ENCODE data around the gene PPP2R5A. TPM values are rescaled to one million over a fixed set of nuclear protein-coding genes. Genes with fewer than 3 reads are reported as not detected.
A peak's percentile ranks its signal among the peaks of the same experiment; 100 is the strongest.
"Not testable (repeated sequence)": the region's sequence is repeated elsewhere in the genome, so short reads cannot be mapped to it uniquely, and the experiment has no call there.

The PPP2R5A gene
- total RNA-seq, 1 donor from 2014 or later = 22.8 TPM

- no peak for DNase-seq (ENCODE audit: low spot score in 2 of 2)
- FAIRE-seq = no peak
Observed at GRCh38 chr1:212346601-212347000, 61.4 kb downstream of the PPP2R5A start.

GRCh38 chr1:212351588-212352362, 66.6 kb downstream of the PPP2R5A start:
- peak; percentile 78 for FAIRE-seq
- DNase-seq (ENCODE audit: low spot score in 2 of 2) = no peak

- no peak for DNase-seq (ENCODE audit: low spot score in 2 of 2)
- FAIRE-seq = no peak
Observed at GRCh38 chr1:212353181-212353580, 68.0 kb downstream of the PPP2R5A start.

- FAIRE-seq (no peak), DNase-seq (ENCODE audit: low spot score in 2 of 2) (no peak)
Observed at GRCh38 chr1:212354464-212354863, 69.3 kb downstream of the PPP2R5A start.

- FAIRE-seq (no peak), DNase-seq (ENCODE audit: low spot score in 2 of 2) (no peak)
Observed at GRCh38 chr1:212355230-212355969, 70.2 kb downstream of the PPP2R5A start.

- FAIRE-seq = no peak
Observed at GRCh38 chr1:212359794-212360479, 74.7 kb downstream of the PPP2R5A start.

GRCh38 chr1:212364985-212365384, 79.8 kb downstream of the PPP2R5A start:
- DNase-seq (ENCODE audit: low spot score in 2 of 2) = no peak
- no peak for FAIRE-seq

More at GRCh38 chr1:212359794-212360479, 74.7 kb downstream of the PPP2R5A start:
- DNase-seq (ENCODE audit: low spot score in 2 of 2) = no peak

- no peak for DNase-seq (ENCODE audit: low spot score in 2 of 2)
- FAIRE-seq = no peak
Observed at GRCh38 chr1:212366901-212367300, 81.7 kb downstream of the PPP2R5A start.

- FAIRE-seq = no peak
- DNase-seq (ENCODE audit: low spot score in 2 of 2) = no peak
Observed at GRCh38 chr1:212367474-212368072, 82.4 kb downstream of the PPP2R5A start.

- no peak for FAIRE-seq
Observed at GRCh38 chr1:212368073-212368484, 82.9 kb downstream of the PPP2R5A start.

GRCh38 chr1:212375986-212376385, 90.8 kb downstream of the PPP2R5A start:
- no peak for FAIRE-seq
- no peak for DNase-seq (ENCODE audit: low spot score in 2 of 2)

More at GRCh38 chr1:212368073-212368484, 82.9 kb downstream of the PPP2R5A start:
- peak; percentile 12 to 43 for DNase-seq (ENCODE audit: low spot score in 2 of 2)

- FAIRE-seq (no peak), DNase-seq (ENCODE audit: low spot score in 2 of 2) (no peak)
Observed at GRCh38 chr1:212377644-212378043, 92.4 kb downstream of the PPP2R5A start.

- DNase-seq (ENCODE audit: low spot score in 2 of 2) = no peak
- no peak for FAIRE-seq
Observed at GRCh38 chr1:212379366-212379765, 94.2 kb downstream of the PPP2R5A start.

GRCh38 chr1:212381397-212382035, 96.3 kb downstream of the PPP2R5A start:
- DNase-seq (ENCODE audit: low spot score in 2 of 2) (no peak), FAIRE-seq (no peak)

GRCh38 chr1:212386029-212386428, 100.8 kb downstream of the PPP2R5A start:
- DNase-seq (ENCODE audit: low spot score in 2 of 2) = no peak
- FAIRE-seq = no peak

GRCh38 chr1:212388985-212389716, 103.9 kb downstream of the PPP2R5A start:
- FAIRE-seq (no peak), DNase-seq (ENCODE audit: low spot score in 2 of 2) (no peak)

GRCh38 chr1:212395678-212396437, 110.6 kb downstream of the PPP2R5A start:
- FAIRE-seq; DNase-seq (ENCODE audit: low spot score in 2 of 2): not testable (repeated sequence)

GRCh38 chr1:212396638-212397037, 111.4 kb downstream of the PPP2R5A start:
- no peak for FAIRE-seq
- no peak for DNase-seq (ENCODE audit: low spot score in 2 of 2)

GRCh38 chr1:212397171-212397570, 112.0 kb downstream of the PPP2R5A start:
- FAIRE-seq (no peak), DNase-seq (ENCODE audit: low spot score in 2 of 2) (no peak)

All from frontal cortex (tissue), 4 donors.